Neural progenitor cell (in vitro differentiated cells): ENCODE results near the gene HTT. TPM values are rescaled to one million over a fixed set of nuclear protein-coding genes. Genes with fewer than 3 reads are reported as not detected.
A peak's percentile ranks its signal among the peaks of the same experiment; 100 is the strongest.

Source experiments
- DNase-seq: peaks from one replicate; pipeline ENCODE4 v3.0.0-alpha.2; 2016; ENCODE audit warnings: low spot score
- H2AFZ ChIP-seq: fragments of 200-600 bp; sonication (generic); replicated peaks from 2 replicates; pipeline ENCODE4 v1.6.1; 2016; ENCODE audit warnings: antibody characterized with exemption
- H3F3A ChIP-seq: fragments of 200-600 bp; sonication (generic); 2 replicates; pipeline ENCODE4 v1.6.1; 2016; ENCODE audit warnings: antibody characterized with exemption, low read depth
- H3K27ac ChIP-seq: fragments of 200-600 bp; sonication (generic); 2 replicates; pipeline ENCODE4 v1.5.1; 2016; ENCODE audit warnings: mild to moderate bottlenecking
- H3K27me3 ChIP-seq: fragments of 200-600 bp; sonication (generic); 2 replicates; pipeline ENCODE4 v1.6.1; 2016; ENCODE audit warnings: mild to moderate bottlenecking, moderate library complexity
- H3K36me3 ChIP-seq: fragments of 200-600 bp; sonication (generic); 2 replicates; pipeline ENCODE4 v1.5.1; 2016
- H3K4me1 ChIP-seq: fragments of 200-600 bp; sonication (generic); 2 replicates; pipeline ENCODE4 v1.6.1; 2016; ENCODE audit warnings: mixed run types
- H3K4me2 ChIP-seq: fragments of 200-600 bp; sonication (generic); 2 replicates; pipeline ENCODE4 v1.6.1; 2016
- H3K4me3 ChIP-seq: fragments of 200-600 bp; sonication (generic); 2 replicates; pipeline ENCODE4 v1.5.1; 2016
- H3K79me2 ChIP-seq: fragments of 200-600 bp; sonication (generic); 2 replicates; pipeline ENCODE4 v1.6.1; 2016; ENCODE audit warnings: low read depth
- H3K9ac ChIP-seq: fragments of 200-600 bp; sonication (generic); 2 replicates; pipeline ENCODE4 v1.6.1; 2016
- H3K9me3 ChIP-seq: fragments of 200-600 bp; sonication (generic); 2 replicates; pipeline ENCODE4 v1.5.1; 2016; ENCODE audit warnings: low read depth
- H4K20me1 ChIP-seq: fragments of 200-600 bp; sonication (generic); 2 replicates; pipeline ENCODE4 v1.6.1; 2016; ENCODE audit warnings: low read depth
- H3K27ac Mint-ChIP-seq: 3 replicates; pipeline ENCODE4 v1.8.0; 2021; ENCODE audit warnings: mixed read lengths
- H3K27me3 Mint-ChIP-seq: 2 replicates; pipeline ENCODE4 v1.8.0; 2022; ENCODE audit warnings: low read depth, mild to moderate bottlenecking, inconsistent platforms, moderate library complexity, mixed read lengths; ENCODE audit not compliant: insufficient read depth
- H3K36me3 Mint-ChIP-seq: 3 replicates; pipeline ENCODE4 v1.8.0; 2021; ENCODE audit warnings: mixed read lengths
- H3K4me1 Mint-ChIP-seq: 3 replicates; pipeline ENCODE4 v1.8.0; 2021; ENCODE audit warnings: mixed read lengths
- H3K4me3 Mint-ChIP-seq: 3 replicates; pipeline ENCODE4 v1.8.0; 2021; ENCODE audit warnings: mild to moderate bottlenecking, moderate library complexity, mixed read lengths
- H3K9me3 Mint-ChIP-seq: 3 replicates; pipeline ENCODE4 v1.8.0; 2020; ENCODE audit warnings: mixed read lengths
- EZH2 ChIP-seq: fragments of 200-600 bp; sonication (generic); IDR thresholded peaks from 2 replicates; pipeline ENCODE4 v1.6.1; 2017; ENCODE audit warnings: antibody characterized with exemption, mild to moderate bottlenecking, moderate library complexity
- EZH2phosphoT487 ChIP-seq: fragments of 200-600 bp; sonication (generic); IDR thresholded peaks from 2 replicates; pipeline ENCODE4 v1.6.1; 2017; ENCODE audit warnings: antibody characterized with exemption
- total RNA-seq: library from RNA; depleted of rRNA; stranded (reverse); fragments of >200 nt; gene quantifications from 2 replicates; pipeline ENCODE4 v1.2.3, GENCODE V29; 2015; ENCODE audit warnings: low replicate concordance
- TF ChIP-seq, protein P1 (sequence below): fragments of 200-600 bp; sonication (generic); IDR thresholded peaks from 2 replicates; pipeline ENCODE4 v1.5.1; 2017; ENCODE audit warnings: antibody characterized with exemption, mild to moderate bottlenecking

HTT gene
- total RNA-seq, 1 donor from 2014 or later: 38.9 TPM

DNA sequence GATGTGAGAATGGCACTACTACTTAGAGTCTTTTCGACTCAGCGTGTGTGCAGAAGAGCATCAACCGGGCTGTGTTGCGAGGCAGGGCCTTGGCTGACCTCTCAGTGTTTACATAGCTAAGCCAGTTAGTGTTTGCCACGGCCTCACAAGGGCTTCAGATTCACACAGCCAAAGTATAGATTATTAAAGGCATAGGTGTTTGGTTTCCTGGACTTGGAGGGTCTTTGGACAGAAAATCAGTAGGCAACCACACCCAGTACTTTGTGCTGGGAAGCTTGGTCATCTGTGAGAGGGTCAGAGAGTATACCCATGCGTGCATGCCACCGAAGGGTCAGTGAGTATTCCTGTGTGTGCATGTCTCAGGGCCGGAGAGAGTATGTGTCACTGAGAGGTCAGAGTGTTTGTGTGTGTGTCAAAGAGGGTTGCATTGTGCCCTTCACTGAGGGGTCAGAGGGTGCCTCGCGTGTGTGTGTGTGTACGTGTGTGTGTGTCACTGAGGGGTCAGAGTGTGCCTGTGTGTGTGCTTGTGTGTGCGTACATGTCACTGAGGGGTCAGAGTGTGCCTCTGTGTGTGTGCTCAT, 104.7 kb downstream of the HTT start:
- no peak overlapping the region for H3K4me3 ChIP-seq
- H3F3A ChIP-seq: no peaks in the 10 kb centered on the region
- peaks cover 8% of the 10 kb centered on the region for H4K20me1 ChIP-seq
- H3K4me1 ChIP-seq: no peaks in the 10 kb centered on the region
- TF ChIP-seq EZH2 (no peak), EZH2phosphoT487 (no peak)
- TF ChIP-seq, protein P1, sequence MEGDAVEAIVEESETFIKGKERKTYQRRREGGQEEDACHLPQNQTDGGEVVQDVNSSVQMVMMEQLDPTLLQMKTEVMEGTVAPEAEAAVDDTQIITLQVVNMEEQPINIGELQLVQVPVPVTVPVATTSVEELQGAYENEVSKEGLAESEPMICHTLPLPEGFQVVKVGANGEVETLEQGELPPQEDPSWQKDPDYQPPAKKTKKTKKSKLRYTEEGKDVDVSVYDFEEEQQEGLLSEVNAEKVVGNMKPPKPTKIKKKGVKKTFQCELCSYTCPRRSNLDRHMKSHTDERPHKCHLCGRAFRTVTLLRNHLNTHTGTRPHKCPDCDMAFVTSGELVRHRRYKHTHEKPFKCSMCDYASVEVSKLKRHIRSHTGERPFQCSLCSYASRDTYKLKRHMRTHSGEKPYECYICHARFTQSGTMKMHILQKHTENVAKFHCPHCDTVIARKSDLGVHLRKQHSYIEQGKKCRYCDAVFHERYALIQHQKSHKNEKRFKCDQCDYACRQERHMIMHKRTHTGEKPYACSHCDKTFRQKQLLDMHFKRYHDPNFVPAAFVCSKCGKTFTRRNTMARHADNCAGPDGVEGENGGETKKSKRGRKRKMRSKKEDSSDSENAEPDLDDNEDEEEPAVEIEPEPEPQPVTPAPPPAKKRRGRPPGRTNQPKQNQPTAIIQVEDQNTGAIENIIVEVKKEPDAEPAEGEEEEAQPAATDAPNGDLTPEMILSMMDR: no peak
- peaks cover 9% of the 10 kb centered on the region for H3K36me3 ChIP-seq
- Mint-ChIP-seq H3K4me1 (peaks cover 25% of the 10 kb centered on the region), H3K4me3 (no peak overlapping the region), H3K27ac (peak overlapping the region; percentile 61), H3K27me3 (no peaks in the 10 kb centered on the region), H3K36me3 (peaks cover 31% of the 10 kb centered on the region), H3K9me3 (no peaks in the 10 kb centered on the region)
- no peak overlapping the region for H2AFZ ChIP-seq
- H3K9ac ChIP-seq: no peak overlapping the region
- H3K79me2 ChIP-seq: no peaks in the 10 kb centered on the region
- no peak overlapping the region for H3K4me2 ChIP-seq
- no peaks in the 10 kb centered on the region for H3K9me3 ChIP-seq
- DNase-seq: no peak
- H3K27ac ChIP-seq: no peak overlapping the region
- no peaks in the 10 kb centered on the region for H3K27me3 ChIP-seq

DNA sequence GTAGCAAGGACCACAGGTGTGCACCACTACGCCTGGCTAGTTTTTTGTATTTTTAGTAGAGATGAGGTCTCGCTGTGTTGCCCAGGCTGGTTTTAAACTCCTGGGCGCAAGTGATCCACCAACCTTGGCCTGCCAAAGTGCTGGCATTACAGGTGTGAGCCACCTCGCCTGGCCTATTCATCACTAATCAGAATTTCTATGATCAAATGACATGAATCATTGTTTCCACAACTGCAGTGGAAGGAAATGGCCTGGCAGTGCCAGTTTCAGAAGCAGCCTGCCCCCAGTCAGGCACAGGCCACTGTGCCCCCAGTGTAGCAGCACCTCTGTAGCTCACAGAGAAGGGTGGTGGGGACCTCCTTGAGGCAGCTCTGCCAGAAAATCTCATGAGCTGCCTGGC, 108.5 kb downstream of the HTT start:
- Histone ChIP-seq H3F3A (no peaks in the 10 kb centered on the region), H3K27ac (no peak overlapping the region), H3K9me3 (no peaks in the 10 kb centered on the region), H2AFZ (no peak overlapping the region), H3K4me1 (no peaks in the 10 kb centered on the region), H3K4me2 (no peak overlapping the region), H3K36me3 (peaks cover 9% of the 10 kb centered on the region), H3K9ac (no peak overlapping the region), H3K79me2 (no peaks in the 10 kb centered on the region), H3K4me3 (no peak overlapping the region), H4K20me1 (peaks cover 8% of the 10 kb centered on the region), H3K27me3 (no peaks in the 10 kb centered on the region)
- no peak for TF ChIP-seq EZH2phosphoT487
- TF ChIP-seq, protein P1: no peak
- no peak for TF ChIP-seq EZH2
- no peak for DNase-seq
- Mint-ChIP-seq H3K4me1 (peaks cover 25% of the 10 kb centered on the region), H3K9me3 (no peaks in the 10 kb centered on the region), H3K27me3 (no peaks in the 10 kb centered on the region), H3K36me3 (peaks cover 40% of the 10 kb centered on the region), H3K27ac (no peak overlapping the region), H3K4me3 (no peak overlapping the region)

- no peak overlapping the region for H2AFZ ChIP-seq
- H3K79me2 ChIP-seq: no peaks in the 10 kb centered on the region
- H3K9me3 ChIP-seq: no peaks in the 10 kb centered on the region
- peaks cover 3% of the 10 kb centered on the region for H3K36me3 ChIP-seq
- H3K4me1 ChIP-seq: no peaks in the 10 kb centered on the region
- H3K27me3 ChIP-seq: no peaks in the 10 kb centered on the region
- no peaks in the 10 kb centered on the region for H4K20me1 ChIP-seq
- no peak overlapping the region for H3K27ac ChIP-seq
- Mint-ChIP-seq H3K27me3 (no peaks in the 10 kb centered on the region), H3K27ac (peak overlapping the region; percentile 6), H3K9me3 (no peaks in the 10 kb centered on the region), H3K4me1 (peaks cover 10% of the 10 kb centered on the region), H3K36me3 (peaks cover 42% of the 10 kb centered on the region), H3K4me3 (no peak overlapping the region)
- H3K4me2 ChIP-seq: no peak overlapping the region
- no peaks in the 10 kb centered on the region for H3F3A ChIP-seq
- DNase-seq: no peak
- TF ChIP-seq, protein P1: no peak
- no peak for TF ChIP-seq EZH2
- no peak for TF ChIP-seq EZH2phosphoT487
- H3K4me3 ChIP-seq: no peak overlapping the region
- no peak overlapping the region for H3K9ac ChIP-seq
Measured at GRCh38 chr4:3184725-3185124, 110.2 kb downstream of the HTT start.
